Cardiac muscle cell (in vitro differentiated cells and primary cell): Measurements from ENCODE around the gene ZNF365. TPM values are rescaled to one million over a fixed set of nuclear protein-coding genes. Genes with fewer than 3 reads are reported as not detected.

Source experiments
- DNase-seq, 2 donors: peaks; one replicate each; pipeline versions ENCODE4 v3.0.0 to v3.0.0-alpha.2; 2010 to 2017; ENCODE audit warnings: low read depth in 1 of 2, low spot score in 1 of 2
- H3K27ac ChIP-seq: fragments of 200-600 bp; sonication (generic); 2 replicates; pipeline ENCODE4 v1.5.1; 2016
- H3K27me3 ChIP-seq: fragments of 200-600 bp; sonication (generic); 2 replicates; pipeline ENCODE4 v1.6.0; 2016; ENCODE audit warnings: control low read depth
- H3K36me3 ChIP-seq: fragments of 200-600 bp; sonication (generic); 2 replicates; pipeline ENCODE4 v1.5.1; 2016; ENCODE audit warnings: control low read depth
- H3K4me1 ChIP-seq: fragments of 200-600 bp; sonication (generic); 2 replicates; pipeline ENCODE4 v1.8.1; 2017; ENCODE audit warnings: low read depth, mild to moderate bottlenecking, mixed run types
- H3K4me3 ChIP-seq: fragments of 200-600 bp; sonication (generic); 2 replicates; pipeline ENCODE4 v1.5.1; 2016; ENCODE audit warnings: mild to moderate bottlenecking
- H3K9me3 ChIP-seq: fragments of 200-600 bp; sonication (generic); 2 replicates; pipeline ENCODE4 v1.5.1; 2017; ENCODE audit warnings: low read depth, mild to moderate bottlenecking, control low read depth
- CTCF ChIP-seq: IDR thresholded peaks from 2 replicates; pipeline ENCODE4 v1.5.1; 2012; ENCODE audit warnings: low read depth, mild to moderate bottlenecking, low read length
- polyA plus RNA-seq: library from polyadenylated mRNA; unstranded; fragments of >200 nt; fragmentation: Nextera tagmentation; extraction: Ambion mirVana; gene quantifications from 2 replicates; pipeline ENCODE4 v1.2.1, GENCODE V29; 2016
- total RNA-seq: library from RNA; depleted of rRNA; stranded (reverse); fragments of >200 nt; gene quantifications from 2 replicates; pipeline ENCODE4 v1.2.3, GENCODE V29; 2016

ZNF365 gene
- total and polyA plus RNA-seq, 2 experiments from 2014 or later: not detected

- Histone ChIP-seq H3K4me3 (no peak overlapping the region), H3K4me1 (no peaks in the 10 kb centered on the region), H3K27me3 (no peaks in the 10 kb centered on the region), H3K27ac (no peak overlapping the region), H3K9me3 (no peaks in the 10 kb centered on the region), H3K36me3 (no peaks in the 10 kb centered on the region)
- no peak for TF ChIP-seq CTCF
- DNase-seq: no peak
Observed at GRCh38 chr10:62451611-62451975, 77.4 kb downstream of the ZNF365 start.

Other genes with a start within 250 kb of the ZNF365 start
- 1.2 and 4.4 TPM in 2 replicates for gene RTKN2, start 105.5 kb upstream of the ZNF365 start, total RNA-seq
- 1.1 and 5.3 TPM in 2 replicates for gene RTKN2, start 105.5 kb upstream of the ZNF365 start, polyA plus RNA-seq